ENCODE measurements around the gene MAGEA11. TPM values are rescaled to one million over a fixed set of nuclear protein-coding genes. Genes with fewer than 3 reads are reported as not detected.
"Not testable (repeated sequence)": the region's sequence is repeated elsewhere in the genome, so short reads cannot be mapped to it uniquely, and the experiment has no call there.

MAGEA11 gene, protein sequence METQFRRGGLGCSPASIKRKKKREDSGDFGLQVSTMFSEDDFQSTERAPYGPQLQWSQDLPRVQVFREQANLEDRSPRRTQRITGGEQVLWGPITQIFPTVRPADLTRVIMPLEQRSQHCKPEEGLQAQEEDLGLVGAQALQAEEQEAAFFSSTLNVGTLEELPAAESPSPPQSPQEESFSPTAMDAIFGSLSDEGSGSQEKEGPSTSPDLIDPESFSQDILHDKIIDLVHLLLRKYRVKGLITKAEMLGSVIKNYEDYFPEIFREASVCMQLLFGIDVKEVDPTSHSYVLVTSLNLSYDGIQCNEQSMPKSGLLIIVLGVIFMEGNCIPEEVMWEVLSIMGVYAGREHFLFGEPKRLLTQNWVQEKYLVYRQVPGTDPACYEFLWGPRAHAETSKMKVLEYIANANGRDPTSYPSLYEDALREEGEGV
- total RNA-seq, result not detected
- long read RNA-seq, result 0 reads

DNA sequence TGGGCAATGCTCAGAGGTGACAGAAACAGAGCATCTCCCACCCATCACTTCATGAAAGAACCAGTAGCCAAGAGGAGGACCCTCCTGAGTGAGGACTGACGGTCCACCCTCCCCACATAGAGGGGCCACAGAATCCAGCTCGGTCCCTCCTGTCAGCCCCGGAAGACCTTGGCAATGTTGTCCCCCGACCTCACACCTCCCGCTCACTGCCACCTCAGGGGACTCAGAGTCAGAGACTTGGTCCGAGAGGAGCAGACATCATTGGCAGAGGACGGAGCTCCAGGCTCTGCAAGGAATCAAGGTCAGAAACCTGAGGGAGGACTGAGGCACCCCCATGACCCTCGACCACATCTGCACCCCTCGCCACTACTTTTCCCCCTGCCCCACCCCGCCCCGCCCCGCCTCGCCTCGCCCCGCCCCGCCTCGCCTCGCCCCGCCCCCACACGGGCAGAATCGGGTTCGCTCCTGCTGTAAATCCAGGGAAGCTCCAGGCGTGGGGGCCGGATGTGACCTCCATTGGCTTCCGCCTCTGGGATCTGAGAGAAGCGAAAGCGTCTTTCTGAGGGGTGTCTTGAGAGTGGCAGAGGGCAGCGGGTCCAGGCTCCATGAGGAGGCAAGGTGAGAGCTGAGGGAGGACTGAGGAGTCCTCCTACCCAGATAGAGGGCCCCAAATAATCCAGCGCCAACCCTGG is at the start of gene MAGEA11:
Gene MAGEA11 (plus strand): TSS at position 516 of the 692 bp plus-strand sequence. CDS start 1,100 bp downstream, outside the sequence.
- no peak for ATAC-seq
- no peak for DNase-seq
- intact Hi-C loops (cut with micrococcal nuclease), result no loop called here

DNA sequence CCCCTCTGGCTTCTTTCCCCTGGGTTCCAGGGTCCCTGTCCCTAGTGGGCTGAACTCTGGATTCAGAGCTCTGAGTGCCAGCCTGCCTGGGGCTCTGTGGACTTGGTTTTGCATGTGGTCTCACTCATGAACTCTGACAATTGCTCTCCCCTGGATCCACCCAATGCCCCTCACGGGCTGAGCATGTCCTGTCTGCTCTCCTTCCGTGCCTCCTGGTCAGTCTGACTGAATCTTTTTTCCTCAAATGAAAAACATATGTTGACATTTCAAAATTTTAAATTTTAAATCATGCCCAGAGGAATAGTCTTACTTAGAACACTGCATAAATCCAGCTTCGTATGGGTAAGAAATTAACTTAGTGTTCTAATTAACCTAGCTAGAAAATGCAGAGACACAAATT is 36.8 kb upstream of the MAGEA11 start:
- DNase-seq; ATAC-seq; intact Hi-C loops (cut with micrococcal nuclease): not testable (repeated sequence)

DNA sequence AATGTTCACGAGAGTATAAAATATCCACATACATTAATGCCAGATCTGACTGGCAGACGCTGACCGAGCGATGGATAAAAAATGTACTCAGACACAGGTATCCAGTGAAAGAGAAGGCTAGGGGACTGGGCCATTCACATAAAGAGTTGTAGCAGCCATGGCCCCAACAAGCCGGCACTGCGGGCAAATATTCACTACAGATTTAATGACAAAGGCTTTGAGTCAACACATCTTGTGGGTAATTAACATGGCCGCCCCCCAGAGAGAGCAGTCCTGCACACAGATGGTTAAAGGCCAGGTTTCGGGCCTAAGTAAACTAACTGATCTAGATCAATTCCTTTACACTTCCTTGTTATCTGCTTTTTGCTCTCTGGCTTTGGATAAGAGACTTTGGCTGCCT is 36.3 kb upstream of the MAGEA11 start:
- DNase-seq; ATAC-seq; intact Hi-C loops (cut with micrococcal nuclease): not testable (repeated sequence)

DNA sequence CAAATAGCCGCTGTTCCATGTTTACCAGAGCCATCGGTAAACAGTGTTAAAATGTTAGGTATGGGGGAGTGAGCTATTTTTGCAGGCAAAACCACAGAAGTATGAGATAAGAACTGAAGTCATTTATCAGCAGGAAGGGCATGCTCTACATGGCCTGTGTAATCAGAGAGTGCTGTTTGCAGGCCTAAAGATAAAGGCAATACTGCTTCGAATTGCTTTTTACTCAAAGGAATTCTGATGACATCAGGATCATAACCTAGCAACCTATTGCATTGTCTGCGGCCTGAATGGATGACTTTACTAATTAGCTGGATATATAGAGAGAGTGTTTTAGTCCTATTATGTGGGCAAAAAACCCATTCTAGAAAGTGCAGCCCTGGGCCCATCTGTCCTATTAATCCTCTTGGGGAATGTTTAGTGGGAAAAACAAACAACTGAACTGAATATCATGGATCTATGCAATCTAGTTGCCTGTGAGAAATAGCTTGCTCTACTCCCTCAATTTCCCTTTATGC is 32.6 kb upstream of the MAGEA11 start:
- ATAC-seq; DNase-seq; intact Hi-C loops (cut with micrococcal nuclease): not testable (repeated sequence)

DNA sequence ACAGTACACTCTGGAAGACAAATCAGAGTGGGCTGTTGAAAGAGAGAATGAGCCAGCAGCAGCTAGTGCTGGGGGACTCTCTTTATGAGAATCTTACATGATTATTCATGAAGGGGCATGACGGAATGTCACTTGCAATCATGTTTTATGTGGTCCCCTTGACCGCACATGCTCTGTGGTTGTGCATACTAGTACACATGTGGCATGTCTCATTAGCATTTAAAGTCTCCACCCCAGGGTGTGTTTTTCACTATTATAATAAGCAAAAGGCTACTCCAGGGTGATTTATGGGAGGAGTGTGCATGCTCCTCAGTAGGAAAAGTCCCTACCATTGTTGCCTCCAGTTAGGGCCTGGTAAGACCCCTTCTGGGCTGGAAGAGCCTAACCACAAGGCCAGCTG is 30.7 kb upstream of the MAGEA11 start:
- no peak for DNase-seq
- ATAC-seq, result no peak
- intact Hi-C loops (cut with micrococcal nuclease), result no loop called here

DNA sequence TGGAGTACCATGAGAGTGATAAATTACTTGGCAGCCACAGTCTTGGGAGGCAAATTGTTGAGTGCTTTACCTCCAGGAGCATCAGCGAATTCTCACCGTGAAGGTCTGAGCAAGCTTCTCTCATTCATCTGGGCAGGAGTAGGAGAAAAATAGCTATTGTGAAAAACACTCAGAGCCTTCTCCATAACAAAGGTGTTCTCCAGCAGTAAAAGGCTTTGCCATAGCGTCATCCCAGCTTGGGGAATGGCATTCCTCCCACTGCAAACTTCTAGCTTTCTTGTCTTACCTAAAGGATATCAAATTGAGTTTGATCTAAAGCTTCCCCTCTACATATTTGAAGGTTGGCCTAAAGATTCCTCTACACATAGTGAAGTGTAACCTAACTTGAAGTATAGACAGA is 29.8 kb upstream of the MAGEA11 start:
- intact Hi-C loops (cut with micrococcal nuclease), result no loop called here

DNA sequence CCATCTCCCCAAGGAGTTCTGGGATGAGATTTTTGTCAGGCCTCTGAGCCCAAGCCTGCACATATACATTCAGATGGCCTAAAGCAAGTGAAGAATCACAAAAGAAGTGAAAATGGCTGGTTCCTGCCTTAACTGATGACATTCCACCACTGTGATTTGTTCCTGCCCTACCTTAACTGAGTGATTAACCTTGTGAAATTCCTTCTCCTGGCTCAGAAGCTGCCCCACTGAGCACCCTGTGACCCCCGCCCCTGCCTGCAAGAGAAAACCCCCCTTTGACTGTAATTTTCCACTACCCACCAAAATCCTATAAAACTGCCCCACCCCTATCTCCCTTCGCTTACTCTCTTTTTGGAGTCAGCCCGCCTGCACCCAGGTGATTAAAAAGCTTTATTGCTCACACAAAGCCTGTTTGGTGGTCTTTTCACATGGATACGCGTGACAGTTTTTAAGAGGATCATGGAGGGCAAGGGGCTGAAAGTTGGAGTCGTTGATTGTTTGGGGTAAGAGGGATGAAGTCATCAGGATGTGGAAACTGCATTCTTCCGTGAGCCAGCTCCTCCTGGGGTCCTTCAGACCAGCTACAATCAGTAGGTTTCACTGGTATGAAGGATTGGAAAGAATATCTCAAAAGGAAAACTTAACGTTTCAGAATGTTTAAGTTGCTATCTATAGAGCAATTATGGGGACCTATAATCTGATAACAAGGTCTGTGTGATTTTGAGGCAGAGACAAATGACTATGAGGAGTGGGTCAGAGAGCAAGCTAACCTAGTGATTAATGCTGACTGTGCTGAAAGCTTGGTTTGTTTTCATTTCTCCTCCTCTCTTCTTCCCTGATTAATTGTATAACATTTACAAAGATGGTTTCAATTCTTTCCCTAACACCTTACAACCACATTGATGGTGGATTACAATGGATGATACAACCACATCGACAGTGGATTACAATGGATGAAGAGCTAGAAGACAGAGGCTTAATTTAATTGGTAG is 28.6 kb upstream of the MAGEA11 start:
- DNase-seq (no peak), ATAC-seq (no peak)
- intact Hi-C loops (cut with micrococcal nuclease), result no loop called here

More for the DNA sequence above, 29.8 kb upstream of the MAGEA11 start:
- ATAC-seq (no peak), DNase-seq (no peak)

DNA sequence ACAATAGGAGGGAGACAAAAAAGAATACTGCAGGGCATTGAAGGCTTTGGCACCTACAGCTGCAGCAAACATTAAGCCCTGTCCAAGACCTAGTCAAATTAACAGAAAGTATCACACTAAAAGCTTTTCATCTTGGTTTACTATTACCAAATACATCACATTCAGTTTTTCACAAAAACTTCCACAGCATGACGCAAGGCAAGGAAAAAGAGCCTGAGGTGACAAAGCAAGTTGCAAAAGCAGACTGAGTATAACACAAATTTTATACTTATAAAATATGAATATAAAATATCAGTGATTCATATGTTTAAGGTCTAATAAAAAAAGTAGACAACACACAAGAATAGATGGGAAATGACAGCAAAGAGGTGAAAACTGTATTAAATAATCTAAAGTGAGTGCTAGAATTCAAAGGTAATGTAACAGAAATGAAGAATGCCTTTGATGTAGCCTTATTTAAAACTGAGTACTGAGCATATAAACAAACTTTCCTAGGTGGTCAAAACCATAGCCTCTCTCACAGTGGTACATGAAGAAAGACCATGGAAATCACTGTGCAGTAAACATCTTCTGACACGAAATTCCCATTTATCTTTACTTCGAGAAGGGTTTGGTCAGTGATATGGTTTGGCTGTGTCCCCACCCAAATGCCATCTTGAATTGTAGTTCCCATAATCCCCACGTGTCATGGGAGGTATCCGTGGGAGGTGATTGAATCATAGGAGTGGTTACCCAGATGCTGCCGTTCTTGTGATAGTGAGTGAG is 27.7 kb upstream of the MAGEA11 start:
- DNase-seq (no peak), ATAC-seq (no peak)
- intact Hi-C loops (cut with micrococcal nuclease), result no loop called here

DNA sequence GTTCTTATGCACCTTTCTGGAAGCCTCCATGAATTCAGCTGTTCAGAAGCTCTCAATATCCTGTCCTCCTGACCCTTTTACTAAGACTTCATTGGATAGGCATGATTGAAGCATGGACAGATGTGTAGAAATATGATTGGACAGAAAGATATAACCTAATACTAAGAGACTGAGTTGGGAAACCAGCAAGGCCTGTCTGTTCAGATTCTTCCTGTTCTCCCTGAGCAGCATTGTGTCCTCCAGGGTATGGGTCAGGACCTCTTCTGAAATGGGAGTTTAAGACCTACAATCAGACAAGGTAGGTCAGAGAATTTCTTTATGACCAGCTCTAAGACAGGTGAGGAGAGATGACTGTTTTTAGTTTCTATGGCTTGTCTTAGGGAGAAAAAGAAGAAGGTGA is 23.9 kb upstream of the MAGEA11 start:
- DNase-seq (no peak), ATAC-seq (no peak)
- intact Hi-C loops (cut with micrococcal nuclease), result no loop called here

DNA sequence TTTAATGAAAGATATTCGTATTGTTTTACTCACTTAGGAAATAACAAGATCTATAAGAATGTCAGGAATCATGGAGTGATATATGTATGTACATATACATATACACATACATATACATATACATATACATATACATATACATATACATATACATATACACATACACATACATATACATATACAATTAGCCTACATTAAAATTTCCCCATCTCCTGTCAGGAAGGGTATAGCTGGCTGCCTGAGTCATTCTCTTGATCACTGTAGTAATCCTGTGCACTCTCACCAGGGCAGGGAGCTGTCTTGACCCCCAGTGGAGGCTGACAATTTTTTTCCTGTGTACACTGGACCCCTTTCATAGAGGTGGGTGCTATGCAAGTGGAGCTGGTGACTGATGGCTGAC is 23.3 kb upstream of the MAGEA11 start:
- no peak for ATAC-seq
- intact Hi-C loops (cut with micrococcal nuclease), result no loop called here
- no peak for DNase-seq

DNA sequence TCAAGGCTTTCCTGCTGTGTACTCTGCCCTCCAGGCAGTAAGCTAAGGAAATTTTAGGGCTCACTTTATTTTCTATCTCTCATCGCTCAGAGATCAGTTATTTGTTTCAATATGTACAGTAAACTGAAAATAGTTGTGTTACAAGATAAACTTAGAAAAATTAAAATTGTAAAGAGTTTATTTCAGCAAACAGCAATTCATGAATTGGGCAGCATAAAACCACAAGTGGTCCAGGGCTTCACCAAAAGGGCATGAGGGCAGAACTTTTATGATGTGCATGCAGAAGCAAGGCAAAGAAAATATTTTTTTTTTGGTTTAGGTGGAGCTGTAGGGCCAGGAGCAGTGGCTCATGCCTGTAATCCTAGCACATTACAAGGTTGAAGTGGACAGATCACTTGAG is 20.1 kb upstream of the MAGEA11 start:
- ATAC-seq (no peak), DNase-seq (no peak)
- intact Hi-C loops (cut with micrococcal nuclease), result no loop called here

DNA sequence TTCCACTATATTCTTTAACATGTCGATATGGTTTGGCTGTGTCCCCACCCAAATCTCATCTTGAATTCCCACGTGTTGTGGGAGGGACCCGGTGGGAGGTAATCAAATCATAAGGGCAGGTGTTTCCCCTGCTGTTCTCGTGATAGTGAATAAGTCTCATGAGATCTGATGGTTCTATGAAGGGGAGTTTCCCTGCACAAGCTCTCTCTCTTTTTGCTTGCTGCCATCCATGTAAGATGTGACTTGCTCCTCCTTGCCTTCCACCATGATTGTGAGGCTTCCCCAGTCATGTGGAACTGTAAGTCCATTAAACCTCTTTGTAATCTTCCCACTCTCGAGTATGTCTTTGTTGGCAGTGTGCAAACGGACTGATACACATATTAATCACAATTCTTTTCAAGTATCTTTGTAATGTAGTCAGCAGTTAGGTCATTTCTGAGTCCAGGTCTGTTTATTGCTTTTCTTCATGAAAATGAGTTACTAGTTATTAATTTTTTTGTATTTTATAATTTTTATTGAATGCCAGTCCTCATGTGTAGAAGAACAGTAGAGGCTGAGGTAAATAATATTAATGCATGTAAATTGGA is 19.1 kb upstream of the MAGEA11 start:
- intact Hi-C loops (cut with micrococcal nuclease); ATAC-seq; DNase-seq: not testable (repeated sequence)

DNA sequence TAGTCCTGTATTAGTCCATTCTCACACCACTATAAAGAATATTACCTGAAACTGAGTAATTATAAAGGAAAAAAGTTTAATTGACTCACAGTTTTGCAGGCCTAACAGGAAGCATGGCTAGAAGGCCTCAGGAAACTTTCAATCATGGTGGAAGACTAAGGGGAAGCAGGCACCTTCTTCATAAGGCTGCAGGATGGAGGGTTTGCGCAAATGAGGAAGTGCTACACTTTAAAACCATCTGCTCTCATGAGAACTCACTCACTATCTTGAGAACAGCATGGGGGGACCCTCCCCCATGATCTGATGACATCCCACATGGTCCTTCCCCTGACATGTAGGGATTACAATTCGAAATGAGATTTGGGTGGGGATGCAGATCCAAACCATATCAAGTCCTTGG is 12.1 kb upstream of the MAGEA11 start:
- DNase-seq (no peak), ATAC-seq (no peak)
- intact Hi-C loops (cut with micrococcal nuclease), result no loop called here

DNA sequence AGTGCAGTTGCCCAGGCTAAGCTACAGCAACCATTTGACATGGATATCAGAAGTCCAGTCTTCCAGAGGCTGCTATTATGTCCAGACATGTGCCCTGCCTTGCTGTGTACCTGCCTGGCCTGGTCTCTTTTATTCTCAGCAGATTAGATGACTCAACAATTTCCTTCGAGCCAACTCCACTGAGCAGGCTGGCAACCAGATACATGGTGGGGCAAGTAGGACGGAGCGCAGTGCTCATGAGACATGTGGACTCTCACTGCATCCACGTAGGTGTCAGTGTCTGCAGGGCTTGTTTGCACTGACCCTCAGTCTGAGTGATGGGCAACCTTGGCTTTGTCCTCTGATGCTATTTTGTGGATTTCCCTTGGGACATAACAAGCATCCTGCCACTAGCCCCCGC is 7.2 kb upstream of the MAGEA11 start:
- ATAC-seq (no peak), DNase-seq (no peak)
- intact Hi-C loops (cut with micrococcal nuclease), result no loop called here

DNA sequence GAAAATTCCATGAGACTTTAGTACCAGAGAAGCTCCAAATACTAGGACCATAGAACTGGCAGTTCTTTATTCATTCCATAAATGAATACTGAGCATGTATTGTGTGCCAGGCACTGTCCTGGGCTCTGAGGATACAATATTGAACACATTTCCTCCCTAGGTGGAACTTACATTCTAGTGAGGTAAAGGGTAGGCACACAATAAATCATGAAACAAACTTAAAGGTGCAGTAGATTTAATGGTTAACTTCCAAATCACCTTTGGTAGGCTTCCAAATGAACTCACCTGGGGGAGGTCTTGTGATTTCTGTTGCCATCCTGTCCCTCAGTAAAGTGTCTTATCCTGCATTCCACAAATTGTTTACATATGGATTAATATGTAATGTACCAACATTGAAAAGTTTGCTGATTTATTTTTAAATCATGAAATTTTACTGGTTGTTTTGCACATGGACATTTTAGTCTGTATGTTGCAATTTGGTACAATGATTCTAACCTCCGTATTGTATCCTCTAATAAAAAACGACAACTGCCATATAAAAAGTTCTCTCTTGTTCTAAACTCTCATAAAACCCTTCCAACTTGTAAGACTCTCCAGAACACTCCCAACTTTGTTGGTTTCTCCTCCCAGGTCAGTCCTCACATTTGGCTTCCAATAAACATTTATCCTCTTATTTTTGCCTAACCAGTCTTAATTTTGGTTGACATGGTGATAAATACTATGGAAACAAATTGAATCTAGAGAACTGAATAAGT is 4.5 kb upstream of the MAGEA11 start:
- ATAC-seq (no peak), DNase-seq (no peak)
- intact Hi-C loops (cut with micrococcal nuclease), result no loop called here

DNA sequence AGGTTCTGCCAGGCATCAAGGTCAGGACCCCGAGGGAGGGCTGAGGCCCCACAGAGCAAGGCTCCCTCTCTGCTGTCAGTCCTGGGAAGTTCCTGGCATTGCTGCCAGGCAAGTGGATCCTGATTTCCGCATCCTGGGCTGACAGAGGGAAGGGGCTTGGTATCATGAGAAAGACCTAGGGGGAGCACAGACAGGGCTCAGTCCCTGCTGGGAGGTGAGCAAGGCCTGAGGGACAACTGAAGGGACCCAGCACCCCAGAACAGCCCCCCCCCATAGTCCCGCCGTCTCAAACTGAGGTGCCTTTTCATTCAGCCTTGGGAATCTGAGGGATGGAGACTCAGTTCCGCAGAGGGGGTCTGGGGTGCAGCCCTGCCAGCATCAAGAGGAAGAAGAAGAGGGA is 971 bp downstream of the MAGEA11 start:
- ATAC-seq (no peak), DNase-seq (no peak)
- intact Hi-C loops (cut with micrococcal nuclease), result no loop called here

DNA sequence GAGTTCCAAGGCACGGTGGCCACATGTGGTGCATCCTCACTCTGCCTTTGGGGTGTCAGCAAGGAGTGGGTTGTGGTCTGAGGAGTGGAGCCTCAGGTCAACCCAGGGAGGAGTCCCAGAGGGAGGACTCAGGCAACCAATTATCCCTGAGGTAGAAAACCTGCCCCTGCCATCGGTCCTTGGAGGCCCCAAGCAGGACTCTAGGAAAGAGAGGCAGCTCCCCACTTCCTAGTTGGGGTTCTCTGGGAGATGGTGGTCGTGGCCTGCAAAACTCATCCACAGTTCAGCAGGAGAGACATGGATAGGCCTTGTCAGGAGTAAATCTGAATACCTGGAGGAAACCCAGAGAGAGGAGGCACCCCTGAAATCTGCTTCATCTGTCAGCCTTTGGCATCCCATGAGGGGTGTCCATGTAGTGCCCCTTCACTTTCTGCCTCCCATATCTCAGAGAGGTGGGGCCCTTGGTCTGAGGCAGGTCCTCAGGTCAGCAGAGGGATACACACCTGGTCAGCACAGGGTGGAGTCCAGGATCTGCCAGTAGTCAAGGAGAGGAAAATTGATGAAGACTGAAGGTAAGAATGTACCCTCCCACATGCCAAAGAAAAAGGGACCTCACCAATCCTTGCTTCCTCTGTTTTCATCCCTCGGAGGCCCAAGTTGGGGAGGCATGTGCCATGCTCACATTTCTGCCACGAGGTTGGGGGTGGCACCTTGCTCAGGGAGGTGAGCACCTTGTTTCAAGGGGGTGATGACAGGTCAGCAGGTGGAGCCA is 1.6 kb downstream of the MAGEA11 start:
- no peak for ATAC-seq
- DNase-seq, result no peak
- intact Hi-C loops (cut with micrococcal nuclease), result no loop called here
